ENCODE data around the gene PLA2G4C.

DNA sequence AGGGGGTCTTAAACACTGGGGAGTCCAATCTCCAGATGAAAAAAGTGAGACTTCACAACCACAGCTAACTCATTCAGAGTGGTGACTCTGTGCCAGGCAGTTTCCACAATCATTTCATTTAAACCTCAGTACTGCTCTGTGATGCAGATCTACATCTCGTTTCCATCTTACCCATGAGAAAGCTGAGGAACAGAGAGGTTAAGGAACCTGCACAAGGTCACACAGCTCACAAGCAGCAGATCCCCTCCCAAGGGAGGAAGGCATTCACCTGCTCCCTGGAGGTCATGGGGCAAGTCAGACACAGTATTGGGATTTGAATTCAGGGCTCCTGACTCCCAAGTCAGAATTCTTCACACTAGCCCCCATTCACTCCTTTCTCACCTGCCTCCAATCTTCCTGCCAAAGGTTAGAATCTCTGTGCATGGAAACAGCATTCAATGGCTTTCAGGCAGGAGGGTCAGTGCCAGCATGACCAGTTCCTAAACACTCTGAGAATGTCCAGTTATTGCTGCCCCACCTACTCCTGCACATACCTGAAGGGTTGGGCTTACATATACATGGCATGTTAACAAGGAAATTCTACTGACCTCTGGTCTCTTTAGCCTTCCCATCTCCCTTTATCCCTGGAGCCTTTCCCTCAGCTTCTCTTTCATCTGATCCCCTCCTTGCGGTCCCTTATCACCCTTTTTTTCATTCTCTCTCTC is 68.6 kb downstream of the PLA2G4C start:
- TF ChIP-seq POLR2AphosphoS5 (IDR thresholded peaks at IDR 0.05), result no peak
- no peak for TF ChIP-seq EP300 (IDR thresholded peaks at IDR 0.05)
- TF ChIP-seq, protein P1, sequence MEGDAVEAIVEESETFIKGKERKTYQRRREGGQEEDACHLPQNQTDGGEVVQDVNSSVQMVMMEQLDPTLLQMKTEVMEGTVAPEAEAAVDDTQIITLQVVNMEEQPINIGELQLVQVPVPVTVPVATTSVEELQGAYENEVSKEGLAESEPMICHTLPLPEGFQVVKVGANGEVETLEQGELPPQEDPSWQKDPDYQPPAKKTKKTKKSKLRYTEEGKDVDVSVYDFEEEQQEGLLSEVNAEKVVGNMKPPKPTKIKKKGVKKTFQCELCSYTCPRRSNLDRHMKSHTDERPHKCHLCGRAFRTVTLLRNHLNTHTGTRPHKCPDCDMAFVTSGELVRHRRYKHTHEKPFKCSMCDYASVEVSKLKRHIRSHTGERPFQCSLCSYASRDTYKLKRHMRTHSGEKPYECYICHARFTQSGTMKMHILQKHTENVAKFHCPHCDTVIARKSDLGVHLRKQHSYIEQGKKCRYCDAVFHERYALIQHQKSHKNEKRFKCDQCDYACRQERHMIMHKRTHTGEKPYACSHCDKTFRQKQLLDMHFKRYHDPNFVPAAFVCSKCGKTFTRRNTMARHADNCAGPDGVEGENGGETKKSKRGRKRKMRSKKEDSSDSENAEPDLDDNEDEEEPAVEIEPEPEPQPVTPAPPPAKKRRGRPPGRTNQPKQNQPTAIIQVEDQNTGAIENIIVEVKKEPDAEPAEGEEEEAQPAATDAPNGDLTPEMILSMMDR (IDR thresholded peaks at IDR 0.05), result no peak
- TF ChIP-seq POLR2A (IDR thresholded peaks at IDR 0.05), result no peak

Measured in gastroesophageal sphincter (tissue), 3 donors.